DMS153 (cell line): ENCODE data around the gene TBC1D8.

Experiments used
- DNase-seq: peaks from one replicate; lab custom pipeline; 2025; lab: John Stamatoyannopoulos, UW

Gene TBC1D8

DNA sequence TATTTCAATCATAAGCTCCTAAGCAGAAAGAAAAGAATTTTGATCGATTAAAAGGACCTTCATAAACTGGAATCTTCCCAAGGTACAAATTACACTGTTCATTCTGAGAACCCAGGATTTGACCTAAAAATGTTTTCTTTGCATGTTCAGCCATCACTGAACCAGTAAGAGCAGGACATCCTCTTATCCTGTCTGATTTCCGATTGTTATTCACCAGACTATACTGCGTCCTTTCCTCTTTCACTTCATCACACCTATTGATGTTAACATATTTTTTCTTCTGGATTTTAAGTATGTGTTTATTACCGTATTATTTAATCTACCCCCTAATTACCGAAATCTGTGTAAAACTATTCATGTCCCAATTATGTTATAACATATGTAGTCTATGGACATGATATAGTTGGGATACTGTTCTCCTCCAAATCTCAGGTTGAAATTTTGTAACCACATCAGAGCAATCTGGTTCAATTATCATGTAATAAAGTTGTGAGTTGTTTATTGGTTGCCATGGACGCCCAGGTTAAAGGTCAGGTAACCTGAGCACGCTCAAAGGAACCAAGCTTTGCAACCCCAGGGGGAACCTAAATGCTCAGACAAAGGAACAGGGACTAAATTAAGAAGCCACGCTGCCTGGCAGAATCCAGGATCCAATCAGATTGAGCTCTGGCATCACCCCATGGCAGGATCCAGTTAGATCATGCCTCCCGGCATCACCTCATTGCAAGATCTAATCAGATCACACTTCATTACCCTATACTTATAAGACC, 11.6 kb upstream of the TBC1D8 start:
- no peak for DNase-seq

DNA sequence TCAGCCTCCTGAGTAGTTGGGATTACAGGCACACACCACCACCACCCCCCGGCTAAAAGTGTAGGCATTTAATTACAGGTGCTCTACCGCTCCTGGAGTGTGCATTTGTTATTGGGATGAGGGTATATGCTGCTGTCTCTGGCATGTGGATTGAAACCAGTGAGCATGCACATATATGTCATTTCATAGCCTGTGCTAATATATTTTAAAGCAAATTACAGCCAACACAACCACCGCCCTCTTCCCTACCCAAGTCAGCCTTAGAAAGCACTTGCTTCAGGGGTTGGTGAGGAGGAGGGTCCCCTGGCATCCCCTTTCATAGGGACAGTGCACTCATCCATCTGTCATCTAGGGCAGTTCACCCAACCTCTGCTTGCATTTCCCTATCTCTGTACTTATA, 10.5 kb upstream of the TBC1D8 start:
- no peak for DNase-seq

- no peak for DNase-seq
These were observed 9.3 kb upstream of the TBC1D8 start for GRCh38 chr2:101160454-101160853.

GRCh38 chr2:101159526-101159925, 8.3 kb upstream of the TBC1D8 start:
- no peak for DNase-seq

DNA sequence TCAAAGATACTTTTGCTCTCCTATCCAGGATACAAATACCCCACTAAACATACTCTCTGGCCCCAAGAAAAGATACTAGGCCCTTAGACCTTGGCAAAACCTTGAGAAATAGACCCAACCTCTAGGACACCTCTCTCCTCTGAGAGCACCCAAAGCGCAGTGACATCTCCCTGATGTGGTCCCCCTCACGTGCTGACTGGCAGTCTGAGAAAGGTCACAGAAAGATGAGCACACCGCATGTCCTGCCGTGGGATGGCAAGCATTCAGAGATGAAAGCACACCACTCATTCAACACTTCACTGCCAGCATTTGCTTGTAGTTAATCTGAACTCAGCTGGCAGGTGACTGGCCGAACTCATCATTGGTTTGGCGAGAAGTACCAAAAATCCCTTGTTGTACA, 6.1 kb upstream of the TBC1D8 start:
- no peak for DNase-seq

DNA sequence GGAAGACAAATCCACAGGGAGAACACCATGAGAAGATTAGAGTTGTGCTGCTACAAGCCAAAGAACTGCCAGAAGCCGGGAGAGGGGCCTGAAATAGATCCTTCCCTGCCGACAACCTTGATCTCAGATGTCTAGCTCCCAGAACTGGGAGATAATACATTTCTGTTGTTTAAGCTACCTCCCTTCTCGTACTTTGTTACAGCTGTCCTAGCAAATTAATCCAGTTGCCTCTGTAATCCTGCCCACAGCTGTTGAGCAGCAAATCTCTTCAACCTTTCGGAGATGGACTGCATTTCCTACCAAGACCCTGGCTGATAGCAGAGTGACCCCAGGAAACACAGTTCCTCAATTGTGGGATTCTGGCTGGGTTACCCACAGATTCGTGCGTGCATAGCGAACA, 2.6 kb upstream of the TBC1D8 start:
- no peak for DNase-seq

DNA sequence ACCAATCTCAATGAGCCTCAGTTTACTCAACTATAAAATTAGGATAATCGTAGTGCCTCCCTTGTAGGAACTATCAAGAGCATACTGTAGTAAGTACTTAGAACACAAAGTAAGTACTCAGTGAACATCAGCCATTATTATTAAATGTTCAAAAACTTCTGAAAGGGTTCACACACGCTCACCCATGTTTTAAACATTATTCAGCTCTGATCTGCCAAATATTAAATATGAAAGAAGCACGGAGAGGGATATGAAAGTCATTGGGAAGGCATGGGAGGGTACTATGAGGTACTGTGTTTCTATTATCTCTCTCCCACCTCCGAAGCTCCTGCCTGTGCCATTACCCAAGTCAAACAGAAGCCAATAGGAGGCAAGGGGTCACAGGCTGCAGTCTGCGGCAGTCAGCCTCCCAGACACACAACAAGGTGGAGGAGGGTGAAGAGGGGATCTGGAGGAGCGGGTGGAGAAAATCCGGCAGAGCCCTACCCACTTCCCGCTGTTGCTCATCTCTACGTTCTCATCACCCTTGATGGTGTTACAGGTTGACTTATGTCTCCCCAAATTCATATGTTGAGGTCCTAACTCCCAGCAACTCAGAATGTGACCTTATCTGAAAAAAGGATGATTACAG, 2.0 kb upstream of the TBC1D8 start:
- no peak for DNase-seq

DNA sequence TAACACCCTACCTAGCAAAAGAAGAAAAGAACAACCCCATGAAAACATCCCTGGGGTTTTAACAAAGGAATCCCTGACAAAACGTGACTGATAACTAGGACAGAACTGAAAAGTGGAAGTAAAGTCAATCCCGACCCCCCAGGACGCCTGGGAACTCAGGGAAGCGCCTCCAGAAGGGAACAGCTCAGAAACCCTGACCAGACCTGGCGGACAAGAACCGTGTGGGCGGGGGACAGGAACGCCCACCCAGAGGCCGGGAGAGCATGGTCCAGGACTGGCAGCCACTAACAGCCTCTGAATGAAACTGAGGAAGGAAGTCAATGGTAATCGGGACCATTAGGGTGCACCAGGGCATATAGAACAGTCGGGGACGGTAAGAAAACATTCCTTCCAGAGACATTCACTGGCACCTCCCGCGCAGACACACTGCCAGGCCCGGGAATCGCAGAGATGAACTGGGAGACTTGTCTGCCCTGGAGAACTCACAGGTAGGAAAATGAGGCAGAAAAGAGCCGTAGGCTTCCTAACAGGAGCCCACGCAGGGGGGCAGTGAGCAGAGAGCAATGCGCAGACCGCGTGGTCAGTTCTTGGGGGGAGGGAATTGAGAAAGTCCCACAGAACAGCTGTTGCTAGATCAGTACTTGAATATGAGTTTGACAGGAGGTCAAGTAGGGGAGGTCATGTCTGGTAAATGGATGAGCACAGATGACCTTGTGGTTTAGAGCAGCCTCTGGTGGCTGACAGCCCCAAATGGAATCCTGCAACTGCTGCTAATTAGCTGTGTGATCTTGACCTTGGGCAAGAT, 1.3 kb upstream of the TBC1D8 start:
- peak; percentile 60 for DNase-seq

GRCh38 chr2:101151859-101152271, 683 bp upstream of the TBC1D8 start:
- no peak for DNase-seq

DNA sequence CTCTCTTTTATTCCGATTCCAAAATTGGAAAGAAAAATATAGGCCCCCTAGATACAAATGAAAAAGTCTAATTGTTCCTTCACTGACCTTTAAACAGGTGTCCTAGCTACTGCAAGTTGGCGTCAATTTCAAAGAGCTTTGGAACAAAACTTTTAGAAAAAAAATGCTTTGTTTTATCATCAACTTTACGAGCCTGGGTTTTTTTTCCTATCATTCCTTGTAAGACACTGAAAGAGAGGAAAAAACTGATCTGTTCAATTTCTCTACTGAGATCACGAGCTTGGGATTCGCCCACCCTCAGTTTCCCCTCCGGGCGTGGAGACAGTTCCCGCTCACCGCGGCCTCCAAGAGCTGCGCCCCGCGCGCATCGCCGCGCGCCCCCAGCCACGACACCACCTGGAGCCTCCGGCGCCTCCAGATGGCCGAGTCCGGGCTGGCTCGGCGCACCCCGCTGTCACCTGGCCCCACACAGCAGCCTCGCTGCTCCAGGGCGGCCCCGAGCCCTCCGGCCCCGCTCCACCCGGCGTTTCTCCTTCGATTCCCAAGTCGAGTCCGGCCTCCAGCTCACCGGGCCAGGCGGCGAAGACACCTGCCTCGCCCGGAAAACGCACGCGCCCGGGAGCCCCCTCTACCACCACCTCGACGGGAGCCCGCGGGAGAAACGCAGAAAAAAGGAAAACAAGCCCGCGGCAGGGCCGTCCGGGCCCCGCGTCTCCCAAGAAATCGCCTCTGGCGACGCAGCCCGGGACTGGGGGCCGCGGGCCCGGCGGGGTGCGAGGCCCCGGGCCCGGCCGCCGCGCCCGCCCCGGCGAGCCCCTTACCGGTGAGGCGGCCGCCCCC, 656 bp downstream of the TBC1D8 start:
- no peak for DNase-seq

GRCh38 chr2:101149241-101150192, 1.7 kb downstream of the TBC1D8 start:
- DNase-seq = peak; percentile 26

GRCh38 chr2:101148777-101149176, 2.4 kb downstream of the TBC1D8 start:
- DNase-seq = no peak

DNA sequence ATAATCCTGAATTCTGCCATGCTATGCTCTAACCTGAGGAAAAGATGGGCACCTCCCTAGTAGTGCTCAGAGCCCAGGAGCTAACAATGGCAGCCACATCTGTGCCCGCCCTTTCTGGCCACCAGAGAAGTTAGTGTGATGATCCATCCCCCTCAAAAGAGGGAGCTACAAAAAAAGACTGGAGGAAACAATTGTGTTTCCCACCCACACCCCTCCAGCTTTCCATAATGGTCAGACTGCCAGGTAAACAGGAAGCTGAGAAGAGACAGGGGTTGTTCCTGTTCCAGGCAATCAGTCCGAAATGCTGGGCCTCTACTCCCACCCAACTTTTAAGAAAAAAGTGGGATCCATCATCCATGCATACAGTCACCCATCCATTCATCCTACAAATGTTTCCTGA, 3.2 kb downstream of the TBC1D8 start:
- no peak for DNase-seq

GRCh38 chr2:101147062-101147461, 4.1 kb downstream of the TBC1D8 start:
- no peak for DNase-seq

DNA sequence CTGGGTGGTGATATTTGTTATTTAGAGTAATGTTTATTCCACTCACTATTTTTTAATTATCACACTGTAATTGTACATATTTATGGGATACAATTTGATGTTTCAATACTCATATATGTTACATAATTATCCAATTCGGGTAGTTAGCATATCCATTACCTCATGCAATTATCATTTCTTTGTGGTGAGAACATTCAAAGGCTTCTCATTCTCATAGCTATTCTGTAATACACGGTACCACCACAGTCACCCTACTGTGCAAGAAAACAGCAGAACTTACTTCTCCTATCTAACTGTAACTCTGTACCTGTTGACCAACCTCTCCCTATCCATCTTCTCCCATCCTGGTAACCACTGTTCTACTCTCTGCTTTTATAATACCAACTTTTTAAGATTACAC, 4.6 kb downstream of the TBC1D8 start:
- DNase-seq = no peak

DNA sequence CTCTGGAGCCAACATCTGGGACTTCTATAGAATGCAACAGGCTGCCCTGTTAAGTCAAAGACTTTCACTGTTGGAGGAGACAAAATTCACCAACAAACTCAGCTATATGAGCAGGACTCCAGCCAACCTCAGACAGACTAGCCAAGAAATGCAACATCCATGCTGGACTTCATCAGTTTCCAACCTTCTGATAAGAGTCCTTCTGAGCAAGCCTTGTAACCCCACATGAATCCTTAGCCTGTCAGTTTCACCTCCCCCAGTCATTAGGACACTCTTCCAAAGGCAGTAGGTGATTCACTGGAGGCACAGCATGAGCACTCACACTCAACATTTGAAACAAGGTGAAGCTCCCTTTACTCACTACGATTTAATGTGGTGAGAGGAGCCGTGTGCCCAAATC, 5.8 kb downstream of the TBC1D8 start:
- no peak for DNase-seq

GRCh38 chr2:101142163-101142562, 9.0 kb downstream of the TBC1D8 start:
- no peak for DNase-seq

DNA sequence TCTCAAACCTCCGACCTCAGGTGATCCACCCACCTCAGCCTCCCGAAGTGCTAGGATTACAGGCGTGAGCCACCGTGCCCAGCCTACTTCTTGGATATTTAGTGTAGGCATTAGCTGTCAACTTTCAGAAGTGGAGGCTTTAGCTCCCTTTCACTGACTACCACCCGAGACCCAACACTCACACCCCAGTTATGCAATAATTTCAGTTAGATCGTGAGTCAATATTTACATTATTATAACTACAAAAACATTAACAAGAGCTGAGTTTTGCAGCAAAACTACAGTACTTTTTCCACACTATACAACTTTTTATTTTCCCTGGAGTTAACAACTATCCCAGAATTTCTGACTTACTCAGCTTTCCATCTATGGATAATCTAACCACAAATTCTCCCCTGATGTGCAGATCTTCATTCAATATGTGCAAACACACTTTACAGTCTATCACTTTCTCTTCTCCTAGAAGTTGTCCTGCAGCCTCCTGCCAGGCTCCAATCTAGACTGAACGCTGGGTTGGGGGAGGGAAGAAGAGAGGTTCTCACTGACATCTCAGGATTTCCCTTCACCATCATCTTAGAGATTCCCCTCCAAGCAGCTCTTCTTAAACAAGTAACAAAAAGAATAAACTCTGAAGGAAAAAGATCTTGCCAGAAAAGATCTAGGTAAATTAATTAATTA, 10.1 kb downstream of the TBC1D8 start:
- DNase-seq = no peak

- no peak for DNase-seq
These were observed 10.9 kb downstream of the TBC1D8 start for GRCh38 chr2:101140237-101140636.

DNA sequence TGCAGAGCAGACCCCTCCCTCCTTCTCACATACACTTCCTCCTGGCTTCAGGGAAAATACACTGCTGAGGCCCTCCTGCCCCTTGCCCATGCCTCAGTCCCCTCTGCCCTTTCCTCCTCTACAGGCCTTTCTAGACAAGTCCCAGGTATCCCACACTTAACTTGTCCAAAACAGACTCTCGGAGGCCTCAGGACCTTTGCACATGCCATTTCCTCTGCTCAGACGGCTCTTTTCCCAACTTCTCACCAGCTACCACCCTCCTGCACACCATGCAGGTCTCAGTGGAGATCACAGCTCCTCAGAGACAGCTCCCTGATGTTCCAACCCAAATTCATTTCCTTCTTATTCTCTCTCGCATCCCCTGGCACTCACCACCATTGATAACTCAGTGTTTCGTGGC, 11.7 kb downstream of the TBC1D8 start:
- DNase-seq = no peak
